ENCODE measurements around the gene PPIL1.

DNA sequence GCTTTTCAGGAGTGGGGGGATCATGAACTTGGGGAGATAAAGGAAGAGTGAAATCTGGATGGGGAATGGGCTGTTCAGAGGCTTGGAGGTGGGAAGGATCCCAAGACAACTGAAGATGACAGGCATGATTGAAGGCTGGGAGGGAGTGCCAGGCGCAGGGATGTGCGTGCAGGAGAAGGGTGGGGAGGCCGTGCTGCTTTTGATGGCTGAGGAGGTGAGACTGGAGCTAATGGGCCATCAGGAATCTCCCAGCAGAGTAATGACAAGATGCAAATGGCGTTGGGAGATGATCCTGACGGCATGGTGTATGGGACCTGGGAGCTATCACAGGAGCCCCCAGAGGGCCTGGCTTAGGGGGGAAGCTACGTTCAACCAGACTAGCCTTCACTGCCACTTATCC is 36.9 kb downstream of the PPIL1 start:
- TF ChIP-seq CTCF (IDR thresholded peaks at IDR 0.05) (no peak), POLR2AphosphoS5 (IDR thresholded peaks at IDR 0.05) (no peak), POLR2A (IDR thresholded peaks at IDR 0.05) (no peak), EP300 (IDR thresholded peaks at IDR 0.05) (no peak)

Measured in sigmoid colon (tissue), 4 donors.